Measurements from ENCODE around the gene CCDC83.
"Not testable (repeated sequence)": the region's sequence is repeated elsewhere in the genome, so short reads cannot be mapped to it uniquely, and the experiment has no call there.

The CCDC83 gene

GRCh38 chr11:85840932-85841331 is 14.3 kb upstream of the CCDC83 start:
- not testable (repeated sequence) for DNase-seq

- DNase-seq, result no peak
These were observed 11.3 kb upstream of the CCDC83 start for GRCh38 chr11:85843929-85844328.

GRCh38 chr11:85844439-85845123 is 10.6 kb upstream of the CCDC83 start:
- no peak for DNase-seq

GRCh38 chr11:85845124-85845631 is 10.0 kb upstream of the CCDC83 start:
- DNase-seq, result no peak

- no peak for DNase-seq
These were observed 7.7 kb upstream of the CCDC83 start for GRCh38 chr11:85847436-85847835.

GRCh38 chr11:85848006-85848405 is 7.2 kb upstream of the CCDC83 start:
- no peak for DNase-seq

GRCh38 chr11:85848556-85848955 is 6.6 kb upstream of the CCDC83 start:
- no peak for DNase-seq

- DNase-seq, result not testable (repeated sequence)
These were observed 2.4 kb upstream of the CCDC83 start for GRCh38 chr11:85852754-85853153.

GRCh38 chr11:85853541-85853940 is 1.6 kb upstream of the CCDC83 start:
- not testable (repeated sequence) for DNase-seq

- no peak for DNase-seq
These were observed 999 bp upstream of the CCDC83 start for GRCh38 chr11:85854212-85854556.

- peak; percentile 79 to 85 for DNase-seq
These were observed 434 bp upstream of the CCDC83 start for GRCh38 chr11:85854557-85855340.

- DNase-seq, result no peak
These were observed 1.9 kb downstream of the CCDC83 start for GRCh38 chr11:85857098-85857497.

GRCh38 chr11:85859541-85859940 is 4.4 kb downstream of the CCDC83 start:
- DNase-seq, result not testable (repeated sequence)

GRCh38 chr11:85863855-85864254 is 8.7 kb downstream of the CCDC83 start:
- DNase-seq, result no peak

- DNase-seq, result no peak
These were observed 11.1 kb downstream of the CCDC83 start for GRCh38 chr11:85866137-85866827.

- no peak for DNase-seq
These were observed 12.6 kb downstream of the CCDC83 start for GRCh38 chr11:85867751-85868150.

GRCh38 chr11:85869781-85870180 is 14.6 kb downstream of the CCDC83 start:
- no peak for DNase-seq

GRCh38 chr11:85874265-85874664 is 19.1 kb downstream of the CCDC83 start:
- no peak for DNase-seq

- DNase-seq, result no peak
These were observed 20.3 kb downstream of the CCDC83 start for GRCh38 chr11:85875505-85875904.

GRCh38 chr11:85884581-85885021 is 29.4 kb downstream of the CCDC83 start:
- no peak for DNase-seq

- DNase-seq, result no peak
These were observed 31.2 kb downstream of the CCDC83 start for GRCh38 chr11:85886089-85887056.

- DNase-seq, result no peak
These were observed 33.9 kb downstream of the CCDC83 start for GRCh38 chr11:85889108-85889507.

All from bone marrow (tissue), 2 donors.